ENCODE measurements around the gene TRIM63. TPM values are rescaled to one million over a fixed set of nuclear protein-coding genes. Genes with fewer than 3 reads are reported as not detected.

The TRIM63 gene
- total RNA-seq, 1 experiment from 2014 or later: not detected

DNA sequence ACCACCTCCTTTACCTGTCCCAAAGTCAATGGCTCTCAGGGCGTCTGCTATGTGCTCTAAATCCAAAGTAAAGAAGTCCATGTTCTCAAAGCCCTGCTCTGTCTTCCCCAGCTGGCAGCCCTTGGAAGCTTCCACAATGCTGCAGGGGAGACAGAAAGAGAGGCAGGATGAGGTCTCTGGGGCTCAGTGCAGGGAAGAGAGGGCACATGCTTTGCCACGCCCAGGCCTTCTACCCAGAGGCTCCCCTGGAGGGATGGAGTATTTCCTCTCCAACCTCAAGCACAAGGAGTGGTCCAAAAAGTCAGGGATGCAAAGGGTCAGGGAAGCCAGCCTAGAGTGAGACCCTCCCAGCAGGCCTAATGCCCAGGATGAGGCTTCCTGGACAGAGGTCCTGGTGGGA is 10.2 kb downstream of the TRIM63 start:
- WGBS (ENCODE audit: extremely low coverage, insufficient read length, low lambda C conversion rate): no CpG with 5 or more reads among the region's 2 CpGs
- no peak overlapping the region for H3K23ac ChIP-seq (ENCODE audit: insufficient read length, low read depth, low read length)
- no peak overlapping the region for H3K14ac ChIP-seq (ENCODE audit: insufficient read depth, low read length)
- no peak overlapping the region for H3K4me2 ChIP-seq (ENCODE audit: insufficient read depth, insufficient read length, low read length)
- H2BK120ac ChIP-seq (ENCODE audit: low read depth, low read length, poor library complexity, severe bottlenecking): no peak overlapping the region
- no peak for TF ChIP-seq CTCF (conservative IDR thresholded peaks at IDR 0.05)
- H3K27me3 Mint-ChIP-seq (ENCODE audit: low read depth): peaks cover 70% of the 10 kb centered on the region
- no peak overlapping the region for H3K27ac Mint-ChIP-seq
- H2BK20ac ChIP-seq (ENCODE audit: low read depth, low read length, poor library complexity, severe bottlenecking): no peak overlapping the region
- H2BK5ac ChIP-seq (ENCODE audit: insufficient read length, low read length): no peak overlapping the region
- no peak overlapping the region for H3K4me3 Mint-ChIP-seq
- H3K4me1 ChIP-seq (ENCODE audit: insufficient read depth, low read length): no peaks in the 10 kb centered on the region
- H4K20me1 ChIP-seq (ENCODE audit: control insufficient read depth, insufficient read depth, insufficient read length): no peaks in the 10 kb centered on the region
- no peaks in the 10 kb centered on the region for H3K79me2 ChIP-seq (ENCODE audit: insufficient read depth, low read length)
- no peak overlapping the region for H2AFZ ChIP-seq (ENCODE audit: low read length)
- no peak overlapping the region for H4K91ac ChIP-seq (ENCODE audit: insufficient read length, low read depth, low read length)
- no peak overlapping the region for H2BK12ac ChIP-seq (ENCODE audit: insufficient read length, low read depth, low read length)
- no peak overlapping the region for H3K9ac ChIP-seq (ENCODE audit: extremely low read depth, insufficient read length, low read length)
- H4K8ac ChIP-seq (replicated peaks; ENCODE audit: insufficient read length, low read depth, low read length): no peak overlapping the region
- no peak overlapping the region for H3K56ac ChIP-seq (ENCODE audit: insufficient read length, low read depth, low read length)
- no peaks in the 10 kb centered on the region for H3K9me3 ChIP-seq (ENCODE audit: control insufficient read depth, low read depth, low read length)
- H3K18ac ChIP-seq (ENCODE audit: insufficient read length, low read depth, low read length): no peak overlapping the region
- H3K27me3 ChIP-seq (ENCODE audit: insufficient read depth, low read length): no peaks in the 10 kb centered on the region; the same call in 1 of the 2 replicates
- H4K5ac ChIP-seq (ENCODE audit: insufficient read length, low read depth, low read length): no peak overlapping the region
- no peak for DNase-seq
- peaks cover 2 to 6% of the 10 kb centered on the region in 2 experiments; a peak in 2 of 4 replicates for H3K4me1 Mint-ChIP-seq
- no peaks in the 10 kb centered on the region for H3K79me1 ChIP-seq (ENCODE audit: insufficient read depth, low read depth, low read length, poor library complexity, severe bottlenecking)
- no peaks in the 10 kb centered on the region for H3K23me2 ChIP-seq (ENCODE audit: insufficient read length, low read depth, low read length, poor library complexity, severe bottlenecking)
- no peak overlapping the region for H3K27ac ChIP-seq (ENCODE audit: insufficient read length, low read depth, low read length)
- no peaks in the 10 kb centered on the region for H3K9me3 Mint-ChIP-seq
- H3K4ac ChIP-seq (ENCODE audit: low read depth, low read length): no peak overlapping the region
- no peak overlapping the region for H3T11ph ChIP-seq (ENCODE audit: low read length)
- no peaks in the 10 kb centered on the region for H3K36me3 Mint-ChIP-seq (ENCODE audit: insufficient read depth in 1 of 3, low read depth in 3 of 3)
- H2BK15ac ChIP-seq (ENCODE audit: low read depth, low read length): no peak overlapping the region
- no peak overlapping the region for H2AK5ac ChIP-seq (ENCODE audit: insufficient read length, low read length)
